ENCODE measurements around the gene FUBP1.

GRCh38 chr1:78009276-78009675, 30.4 kb upstream of the FUBP1 start:
- TF ChIP-seq, protein P1, sequence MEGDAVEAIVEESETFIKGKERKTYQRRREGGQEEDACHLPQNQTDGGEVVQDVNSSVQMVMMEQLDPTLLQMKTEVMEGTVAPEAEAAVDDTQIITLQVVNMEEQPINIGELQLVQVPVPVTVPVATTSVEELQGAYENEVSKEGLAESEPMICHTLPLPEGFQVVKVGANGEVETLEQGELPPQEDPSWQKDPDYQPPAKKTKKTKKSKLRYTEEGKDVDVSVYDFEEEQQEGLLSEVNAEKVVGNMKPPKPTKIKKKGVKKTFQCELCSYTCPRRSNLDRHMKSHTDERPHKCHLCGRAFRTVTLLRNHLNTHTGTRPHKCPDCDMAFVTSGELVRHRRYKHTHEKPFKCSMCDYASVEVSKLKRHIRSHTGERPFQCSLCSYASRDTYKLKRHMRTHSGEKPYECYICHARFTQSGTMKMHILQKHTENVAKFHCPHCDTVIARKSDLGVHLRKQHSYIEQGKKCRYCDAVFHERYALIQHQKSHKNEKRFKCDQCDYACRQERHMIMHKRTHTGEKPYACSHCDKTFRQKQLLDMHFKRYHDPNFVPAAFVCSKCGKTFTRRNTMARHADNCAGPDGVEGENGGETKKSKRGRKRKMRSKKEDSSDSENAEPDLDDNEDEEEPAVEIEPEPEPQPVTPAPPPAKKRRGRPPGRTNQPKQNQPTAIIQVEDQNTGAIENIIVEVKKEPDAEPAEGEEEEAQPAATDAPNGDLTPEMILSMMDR (IDR thresholded peaks at IDR 0.05; ENCODE audit: poor library complexity), result no peak
- TF ChIP-seq EZH2phosphoT487 (IDR thresholded peaks at IDR 0.05; ENCODE audit: low read depth, severe bottlenecking, unreplicated experiment), result no peak
